Esophagus (tissue), 2 donors: ENCODE data around the gene WDR3. TPM values are rescaled to one million over a fixed set of nuclear protein-coding genes. Genes with fewer than 3 reads are reported as not detected.

Source experiments
- H3K27ac ChIP-seq, 2 donors: one replicate each; pipeline ENCODE4 v1.5.1; 2013; ENCODE audit warnings: low read depth in 2 of 2, mild to moderate bottlenecking in 2 of 2, inconsistent platforms in 1 of 2, low read length in 1 of 2, moderate library complexity in 1 of 2
- H3K27me3 ChIP-seq, 2 donors: one replicate each; pipeline ENCODE4 v1.6.1; 2013; ENCODE audit warnings: low read length in 2 of 2, control low read depth in 1 of 2, mild to moderate bottlenecking in 1 of 2; ENCODE audit not compliant: insufficient read depth in 2 of 2, control insufficient read depth in 1 of 2
- H3K36me3 ChIP-seq, 2 donors: one replicate each; pipeline ENCODE4 v1.6.1; 2013; ENCODE audit warnings: low read length in 1 of 2; ENCODE audit not compliant: control insufficient read depth in 2 of 2, insufficient read depth in 2 of 2
- H3K4me1 ChIP-seq, 2 donors: one replicate each; pipeline ENCODE4 v1.6.1; 2013; ENCODE audit warnings: low read length in 1 of 2; ENCODE audit not compliant: control insufficient read depth in 2 of 2, insufficient read depth in 2 of 2
- H3K4me3 ChIP-seq, 2 donors: one replicate each; pipeline ENCODE4 v1.5.1; 2013; ENCODE audit warnings: low read length in 2 of 2, mild to moderate bottlenecking in 2 of 2, low read depth in 1 of 2, moderate library complexity in 1 of 2
- H3K9me3 ChIP-seq, 2 donors: one replicate each; pipeline ENCODE4 v1.6.1; 2013; ENCODE audit warnings: mild to moderate bottlenecking in 2 of 2, low read depth in 1 of 2, low read length in 1 of 2, moderate library complexity in 1 of 2; ENCODE audit not compliant: control insufficient read depth in 2 of 2, insufficient read depth in 1 of 2
- WGBS, 2 donors: extraction: QIAGEN DNeasy Blood & Tissue Kit; methylation state at CpG; one replicate each; pipeline ENCODE4 v1.1.7; 2013; 5-methylcytosine and 5-hydroxymethylcytosine counted together
- polyA plus RNA-seq, 2 donors: library from polyadenylated mRNA; stranded (reverse); fragments of 200-250 nt; gene quantifications; one replicate each; pipeline ENCODE4 v1.2.3, GENCODE V29; 2013
- donor health status: healthy with polysubstance abuse.
- donor health status: Bipolar disorder and iron deficiency.

Gene WDR3
- polyA plus RNA-seq, 2 donors = 2.4 to 7.9 TPM

DNA sequence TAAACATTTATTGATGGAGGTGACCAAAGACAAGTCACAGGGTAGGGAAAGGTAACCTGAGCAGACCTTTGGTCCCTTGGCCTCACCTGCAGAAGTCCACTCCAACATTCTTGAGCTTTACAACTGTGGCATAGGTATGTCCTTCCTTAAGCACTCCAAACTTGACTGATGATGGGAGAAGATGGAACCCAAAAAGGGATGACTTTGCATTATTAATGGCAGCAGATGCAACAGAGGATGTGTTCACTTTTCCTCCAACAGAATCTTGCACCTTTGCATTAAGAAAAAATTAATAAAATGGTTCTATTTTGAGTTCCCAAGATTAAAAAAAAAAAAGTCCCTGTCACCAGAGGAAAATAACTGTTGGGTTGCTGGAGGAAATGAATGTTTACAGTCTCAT is 42.2 kb downstream of the WDR3 start:
- Histone ChIP-seq H3K27me3 (no peaks in the 10 kb centered on the region), H3K36me3 (no peaks in the 10 kb centered on the region), H3K27ac (no peak overlapping the region), H3K9me3 (no peaks in the 10 kb centered on the region), H3K4me1 (no peaks in the 10 kb centered on the region), H3K4me3 (no peak overlapping the region)

- Histone ChIP-seq H3K4me1 (no peaks in the 10 kb centered on the region), H3K36me3 (no peaks in the 10 kb centered on the region)
- WGBS, 2 donors = 65 to 66% methylated on average over 3 of the region's 3 CpGs
These were observed 46.8 kb downstream of the WDR3 start for GRCh38 chr1:117976381-117976780.

GRCh38 chr1:117981455-117982192 is 52.1 kb downstream of the WDR3 start:
- 81 to 84% methylated on average over 5 of the region's 5 CpGs for WGBS, 2 donors
- Histone ChIP-seq H3K36me3 (no peaks in the 10 kb centered on the region), H3K4me1 (no peaks in the 10 kb centered on the region), H3K27me3 (no peaks in the 10 kb centered on the region), H3K9me3 (no peaks in the 10 kb centered on the region), H3K4me3 (no peak overlapping the region), H3K27ac (no peak overlapping the region)

More at GRCh38 chr1:117976381-117976780, 46.8 kb downstream of the WDR3 start:
- Histone ChIP-seq H3K27ac (no peak overlapping the region), H3K27me3 (no peaks in the 10 kb centered on the region), H3K9me3 (no peaks in the 10 kb centered on the region), H3K4me3 (no peak overlapping the region)

DNA sequence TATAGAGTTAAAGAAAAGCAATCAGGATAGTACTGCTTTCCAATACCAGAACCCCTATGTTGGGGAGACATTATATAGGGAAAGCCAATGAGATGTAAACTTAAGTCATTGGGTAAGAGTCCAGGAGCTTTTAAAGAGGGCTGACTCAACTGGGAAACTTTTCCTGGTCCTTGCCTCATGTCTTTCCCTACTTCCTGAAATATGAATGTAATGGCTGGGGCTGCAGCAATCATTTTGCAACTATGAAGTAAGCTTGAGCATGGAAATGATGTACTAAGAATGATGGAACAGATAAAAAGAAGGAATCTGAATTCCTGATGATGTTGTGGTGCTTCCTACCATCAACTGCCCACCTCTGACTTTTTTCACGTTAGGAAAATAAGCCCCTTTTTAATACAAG is 55.7 kb downstream of the WDR3 start:
- Histone ChIP-seq H3K27ac (no peak overlapping the region), H3K4me1 (no peaks in the 10 kb centered on the region), H3K9me3 (no peaks in the 10 kb centered on the region), H3K4me3 (no peak overlapping the region), H3K27me3 (no peaks in the 10 kb centered on the region), H3K36me3 (no peaks in the 10 kb centered on the region)
- 69 to 84% methylated on average over 1 of the region's 1 CpG for WGBS, 2 donors

GRCh38 chr1:117985973-117986372 is 56.4 kb downstream of the WDR3 start:
- Histone ChIP-seq H3K4me1 (no peaks in the 10 kb centered on the region), H3K4me3 (no peak overlapping the region), H3K27me3 (no peaks in the 10 kb centered on the region), H3K27ac (no peak overlapping the region), H3K36me3 (no peaks in the 10 kb centered on the region), H3K9me3 (no peaks in the 10 kb centered on the region)
- 66 to 88% methylated on average over 3 of the region's 3 CpGs for WGBS, 2 donors

DNA sequence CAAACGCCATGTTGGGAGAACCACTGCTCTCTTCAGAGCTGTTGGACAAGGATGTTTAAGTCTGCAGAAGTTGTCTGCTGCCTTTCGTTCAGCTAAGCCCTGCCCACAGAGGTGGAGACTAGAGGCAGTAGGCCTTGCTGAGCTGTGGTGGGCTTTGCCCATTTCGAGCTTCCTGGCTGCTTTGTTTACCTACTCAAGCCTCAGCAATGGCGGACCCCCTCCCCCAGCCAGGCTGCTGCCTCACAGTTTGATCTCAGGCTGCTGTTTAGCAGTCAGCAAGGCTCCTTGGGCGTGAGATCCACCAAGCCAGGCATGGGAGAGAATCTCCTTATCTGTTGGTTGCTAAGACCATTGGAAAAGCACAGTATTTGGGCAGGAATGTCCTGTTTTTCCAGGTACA is 74.8 kb downstream of the WDR3 start:
- no peaks in the 10 kb centered on the region for H3K27me3 ChIP-seq
- H3K27ac ChIP-seq = no peak overlapping the region
- H3K4me1 ChIP-seq = no peaks in the 10 kb centered on the region
- no peak overlapping the region for H3K4me3 ChIP-seq
- H3K36me3 ChIP-seq = peaks cover 0 to 3% of the 10 kb centered on the region in 2 donors
- WGBS, 2 donors = 69 to 79% methylated on average over 5 of the region's 5 CpGs
- H3K9me3 ChIP-seq = peaks cover 0 to 4% of the 10 kb centered on the region in 2 donors

DNA sequence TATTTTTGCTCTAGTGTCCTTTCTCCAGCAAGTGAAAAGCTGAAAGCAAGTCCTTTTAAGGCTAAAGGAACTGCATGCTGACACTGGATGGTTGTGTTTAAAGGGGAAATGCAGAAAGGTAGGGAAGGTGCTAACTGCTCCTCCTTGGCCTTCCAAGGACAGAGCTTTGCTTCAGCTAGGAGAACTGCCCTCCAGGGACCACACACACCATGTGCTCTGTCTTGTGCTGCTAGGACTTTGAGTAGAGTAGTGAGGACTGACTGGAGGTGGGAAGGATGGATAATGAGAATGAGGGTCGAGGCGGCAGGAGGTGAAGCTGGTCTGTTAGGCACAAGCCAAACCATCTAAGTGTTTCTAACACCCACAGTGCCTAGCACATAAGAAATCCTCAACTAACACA is 77.9 kb downstream of the WDR3 start:
- H3K36me3 ChIP-seq = peaks cover 0 to 3% of the 10 kb centered on the region in 2 donors
- peaks cover 0 to 4% of the 10 kb centered on the region in 2 donors for H3K9me3 ChIP-seq
- H3K27me3 ChIP-seq = no peaks in the 10 kb centered on the region
- H3K27ac ChIP-seq = no peak overlapping the region
- no peaks in the 10 kb centered on the region for H3K4me1 ChIP-seq
- WGBS, 2 donors = 76% methylated on average over 2 of the region's 2 CpGs
- H3K4me3 ChIP-seq = no peak overlapping the region

DNA sequence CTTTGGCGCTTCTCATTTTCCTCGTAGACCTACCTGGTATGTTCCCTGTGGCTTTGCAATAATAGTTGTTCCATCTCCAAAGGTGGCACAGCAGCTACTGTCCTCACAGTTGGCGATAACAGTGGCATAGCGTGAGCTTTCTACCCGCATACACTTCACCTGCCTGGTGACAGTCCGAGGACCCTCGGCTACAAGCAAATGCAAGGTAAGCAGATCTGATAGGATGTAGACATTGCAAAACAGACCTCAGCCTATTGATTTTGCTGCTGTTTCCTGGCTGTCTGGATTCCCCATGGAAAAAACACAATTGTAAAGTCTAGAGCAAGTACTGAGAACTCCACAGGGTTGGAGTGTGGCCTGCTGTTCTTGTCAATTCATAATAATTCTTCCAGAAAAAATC is 78.5 kb downstream of the WDR3 start:
- WGBS, 2 donors = 94% methylated on average over 7 of the region's 7 CpGs
- Histone ChIP-seq H3K27me3 (no peaks in the 10 kb centered on the region), H3K36me3 (peaks cover 0 to 3% of the 10 kb centered on the region in 2 donors), H3K4me1 (no peaks in the 10 kb centered on the region), H3K4me3 (no peak overlapping the region), H3K27ac (no peak overlapping the region), H3K9me3 (peaks cover 0 to 6% of the 10 kb centered on the region in 2 donors)

DNA sequence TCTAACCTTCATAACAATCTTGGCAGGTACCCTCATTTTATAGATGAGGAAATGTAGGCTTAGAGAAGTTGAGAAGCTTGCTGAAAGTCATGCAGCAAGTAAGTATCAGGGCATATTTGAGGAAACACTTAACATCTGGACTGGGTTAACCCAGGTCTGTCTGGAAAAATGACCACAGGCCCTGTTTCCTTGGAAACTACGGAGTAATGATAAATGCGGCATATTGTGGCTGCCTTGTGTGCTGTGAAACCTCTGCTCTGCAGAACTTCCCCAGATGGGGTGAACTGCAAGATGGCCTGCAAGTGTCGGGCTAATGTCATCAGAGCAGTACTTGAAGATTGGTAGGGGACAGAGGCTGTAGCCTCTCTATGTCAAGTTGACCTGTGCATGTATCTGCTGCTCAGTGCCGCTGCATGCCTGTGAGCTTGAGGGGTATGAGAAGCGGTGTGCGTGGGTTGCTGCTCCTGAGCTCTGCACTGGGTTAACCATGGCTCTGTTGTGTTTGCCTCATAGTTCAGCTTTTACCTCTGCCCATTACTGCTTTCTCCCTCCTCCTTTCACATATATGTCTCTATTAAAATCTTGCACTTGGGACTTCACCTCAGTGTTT is 83.1 kb downstream of the WDR3 start:
- Histone ChIP-seq H3K4me1 (no peaks in the 10 kb centered on the region), H3K4me3 (no peak overlapping the region), H3K9me3 (peaks cover 0 to 1% of the 10 kb centered on the region in 2 donors), H3K27me3 (no peaks in the 10 kb centered on the region), H3K36me3 (no peaks in the 10 kb centered on the region), H3K27ac (no peak overlapping the region)
- 88 to 91% methylated on average over 6 of the region's 6 CpGs for WGBS, 2 donors

- Histone ChIP-seq H3K27ac (no peak overlapping the region), H3K9me3 (peaks cover 0 to 1% of the 10 kb centered on the region in 2 donors), H3K4me3 (no peak overlapping the region), H3K27me3 (no peaks in the 10 kb centered on the region), H3K4me1 (no peaks in the 10 kb centered on the region), H3K36me3 (no peaks in the 10 kb centered on the region)
- WGBS, 2 donors = 77 to 85% methylated on average over 6 of the region's 6 CpGs
These were observed 83.8 kb downstream of the WDR3 start for GRCh38 chr1:118013336-118013735.
